ENCODE results near the gene PXMP2. TPM values are rescaled to one million over a fixed set of nuclear protein-coding genes. Genes with fewer than 3 reads are reported as not detected.
A peak's percentile ranks its signal among the peaks of the same experiment; 100 is the strongest.

Gene PXMP2
- total RNA-seq, 1 donor from 2014 or later, result 24.6 TPM

- Mint-ChIP-seq H3K36me3 (ENCODE audit: low read depth) (peaks cover 57% of the 10 kb centered on the region), H3K27me3 (no peaks in the 10 kb centered on the region), H3K4me3 (no peak overlapping the region), H3K4me1 (peaks cover 1% of the 10 kb centered on the region), H3K9me3 (no peaks in the 10 kb centered on the region), H3K27ac (no peak overlapping the region)
- no peak for DNase-seq
- intact Hi-C loops (cut with micrococcal nuclease), result no loop called here
Measured at GRCh38 chr12:132651444-132652100, 35.8 kb upstream of the PXMP2 start.

- no peak for DNase-seq
- intact Hi-C loops (cut with micrococcal nuclease), result no loop called here
- H3K27me3 Mint-ChIP-seq, result no peaks in the 10 kb centered on the region
- peaks cover 55% of the 10 kb centered on the region for H3K36me3 Mint-ChIP-seq (ENCODE audit: low read depth)
- H3K9me3 Mint-ChIP-seq, result no peaks in the 10 kb centered on the region
- H3K27ac Mint-ChIP-seq, result no peak overlapping the region
- no peaks in the 10 kb centered on the region for H3K4me1 Mint-ChIP-seq
- no peak overlapping the region for H3K4me3 Mint-ChIP-seq
Measured at GRCh38 chr12:132653567-132654290, 33.7 kb upstream of the PXMP2 start.

- no peak for DNase-seq
- Mint-ChIP-seq H3K9me3 (no peaks in the 10 kb centered on the region), H3K4me3 (no peak overlapping the region), H3K27ac (no peak overlapping the region), H3K4me1 (peaks cover 16% of the 10 kb centered on the region), H3K27me3 (no peaks in the 10 kb centered on the region), H3K36me3 (ENCODE audit: low read depth) (peaks cover 66% of the 10 kb centered on the region)
- intact Hi-C loops (cut with micrococcal nuclease), result no loop called here
Measured at GRCh38 chr12:132657004-132657727, 30.2 kb upstream of the PXMP2 start.

GRCh38 chr12:132658149-132658894 is 29.1 kb upstream of the PXMP2 start:
- DNase-seq, result no peak
- Mint-ChIP-seq H3K27ac (no peak overlapping the region), H3K4me3 (no peak overlapping the region), H3K36me3 (ENCODE audit: low read depth) (peaks cover 69% of the 10 kb centered on the region), H3K4me1 (peaks cover 26% of the 10 kb centered on the region), H3K27me3 (no peaks in the 10 kb centered on the region), H3K9me3 (no peaks in the 10 kb centered on the region)
- intact Hi-C loops (cut with micrococcal nuclease), result no loop called here

GRCh38 chr12:132659146-132659545 is 28.2 kb upstream of the PXMP2 start:
- intact Hi-C loops (cut with micrococcal nuclease), result no loop called here
- no peak overlapping the region for H3K27ac Mint-ChIP-seq
- no peaks in the 10 kb centered on the region for H3K27me3 Mint-ChIP-seq

GRCh38 chr12:132660052-132660451 is 27.3 kb upstream of the PXMP2 start:
- Mint-ChIP-seq H3K27me3 (no peaks in the 10 kb centered on the region), H3K4me1 (peaks cover 32% of the 10 kb centered on the region)
- no peak for DNase-seq

More at GRCh38 chr12:132659146-132659545, 28.2 kb upstream of the PXMP2 start:
- Mint-ChIP-seq H3K36me3 (ENCODE audit: low read depth) (peaks cover 69% of the 10 kb centered on the region), H3K4me3 (no peak overlapping the region), H3K9me3 (no peaks in the 10 kb centered on the region), H3K4me1 (peaks cover 28% of the 10 kb centered on the region)
- DNase-seq, result no peak

GRCh38 chr12:132660996-132661395 is 26.4 kb upstream of the PXMP2 start:
- no peaks in the 10 kb centered on the region for H3K27me3 Mint-ChIP-seq
- peak overlapping the region; percentile 62 for H3K27ac Mint-ChIP-seq
- H3K9me3 Mint-ChIP-seq, result no peaks in the 10 kb centered on the region
- intact Hi-C loops (cut with micrococcal nuclease), result no loop called here
- peaks cover 79% of the 10 kb centered on the region for H3K36me3 Mint-ChIP-seq (ENCODE audit: low read depth)
- H3K4me1 Mint-ChIP-seq, result peaks cover 34% of the 10 kb centered on the region
- no peak for DNase-seq
- no peak overlapping the region for H3K4me3 Mint-ChIP-seq

More at GRCh38 chr12:132660052-132660451, 27.3 kb upstream of the PXMP2 start:
- Mint-ChIP-seq H3K27ac (no peak overlapping the region), H3K9me3 (no peaks in the 10 kb centered on the region), H3K4me3 (no peak overlapping the region), H3K36me3 (ENCODE audit: low read depth) (peaks cover 72% of the 10 kb centered on the region)
- intact Hi-C loops (cut with micrococcal nuclease), result no loop called here

GRCh38 chr12:132661972-132662371 is 25.4 kb upstream of the PXMP2 start:
- no peak for DNase-seq
- peaks cover 82% of the 10 kb centered on the region for H3K36me3 Mint-ChIP-seq (ENCODE audit: low read depth)
- no peak overlapping the region for H3K4me3 Mint-ChIP-seq
- no peaks in the 10 kb centered on the region for H3K27me3 Mint-ChIP-seq
- peak overlapping the region; percentile 20 for H3K27ac Mint-ChIP-seq
- H3K4me1 Mint-ChIP-seq, result peaks cover 34% of the 10 kb centered on the region
- intact Hi-C loops (cut with micrococcal nuclease), result no loop called here
- H3K9me3 Mint-ChIP-seq, result no peaks in the 10 kb centered on the region

- H3K27ac Mint-ChIP-seq, result peak overlapping the region; percentile 52
- no peaks in the 10 kb centered on the region for H3K27me3 Mint-ChIP-seq
- peaks cover 78% of the 10 kb centered on the region for H3K36me3 Mint-ChIP-seq (ENCODE audit: low read depth)
Measured at GRCh38 chr12:132662901-132663755, 24.3 kb upstream of the PXMP2 start.

GRCh38 chr12:132664206-132665148 is 22.9 kb upstream of the PXMP2 start:
- no peak overlapping the region for H3K27ac Mint-ChIP-seq
- H3K27me3 Mint-ChIP-seq, result no peaks in the 10 kb centered on the region
- peaks cover 78% of the 10 kb centered on the region for H3K36me3 Mint-ChIP-seq (ENCODE audit: low read depth)
- no peaks in the 10 kb centered on the region for H3K9me3 Mint-ChIP-seq
- intact Hi-C loops (cut with micrococcal nuclease), result no loop called here
- DNase-seq, result no peak
- no peak overlapping the region for H3K4me3 Mint-ChIP-seq
- H3K4me1 Mint-ChIP-seq, result peaks cover 34% of the 10 kb centered on the region

More at GRCh38 chr12:132662901-132663755, 24.3 kb upstream of the PXMP2 start:
- peaks cover 34% of the 10 kb centered on the region for H3K4me1 Mint-ChIP-seq
- no peaks in the 10 kb centered on the region for H3K9me3 Mint-ChIP-seq
- H3K4me3 Mint-ChIP-seq, result peak overlapping the region; percentile 12
- intact Hi-C loops (cut with micrococcal nuclease), result no loop called here
- no peak for DNase-seq

- Mint-ChIP-seq H3K36me3 (ENCODE audit: low read depth) (peaks cover 78% of the 10 kb centered on the region), H3K4me1 (peaks cover 31% of the 10 kb centered on the region), H3K27ac (no peak overlapping the region), H3K27me3 (no peaks in the 10 kb centered on the region), H3K9me3 (no peaks in the 10 kb centered on the region), H3K4me3 (no peak overlapping the region)
- intact Hi-C loops (cut with micrococcal nuclease), result no loop called here
- DNase-seq, result no peak
Measured at GRCh38 chr12:132665149-132665491, 22.3 kb upstream of the PXMP2 start.

- Mint-ChIP-seq H3K4me1 (peaks cover 24% of the 10 kb centered on the region), H3K36me3 (ENCODE audit: low read depth) (peaks cover 75% of the 10 kb centered on the region), H3K4me3 (no peak overlapping the region), H3K27ac (no peak overlapping the region), H3K9me3 (no peaks in the 10 kb centered on the region), H3K27me3 (no peaks in the 10 kb centered on the region)
- intact Hi-C loops (cut with micrococcal nuclease), result no loop called here
- DNase-seq, result no peak
Measured at GRCh38 chr12:132665794-132666193, 21.6 kb upstream of the PXMP2 start.

Measured in activated CD4-positive, alpha-beta T cell treated with anti-CD3 and anti-CD28 coated beads, Interleukin-2, amount 10 ng/mL, durations not matched to agents 24 days and 14 days (primary cell).